Activated CD8-positive, alpha-beta memory T cell treated with anti-CD3 and anti-CD28 coated beads, Interleukin-2, amount 50 U/mL, for 24 hours (primary cell): Measurements from ENCODE around the gene YES1.
"Not testable (repeated sequence)": the region's sequence is repeated elsewhere in the genome, so short reads cannot be mapped to it uniquely, and the experiment has no call there.

ENCODE experiments used
- DNase-seq: peaks from one replicate; pipeline ENCODE4 v3.0.0-alpha.2; 2020; ENCODE audit errors: extremely low read depth

Gene YES1

DNA sequence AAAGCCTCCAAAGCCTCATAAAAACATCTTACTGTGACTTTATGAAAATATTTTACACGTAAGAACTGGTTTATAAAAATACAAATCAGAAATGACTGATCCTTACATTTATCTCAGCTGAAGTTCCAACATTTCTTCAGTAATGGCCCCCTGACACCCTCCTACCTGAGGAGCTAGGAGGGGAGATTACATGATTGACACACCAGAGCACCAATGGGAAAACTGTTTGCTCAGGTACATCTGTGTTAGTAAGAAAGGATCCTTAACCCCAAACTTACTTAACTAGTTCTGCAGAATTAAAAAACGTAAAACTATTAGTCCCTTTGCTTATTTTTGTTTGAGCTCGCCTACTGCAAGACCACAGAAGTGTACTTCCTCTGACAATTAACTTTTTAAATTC, 126.6 kb downstream of the YES1 start:
- no peak for DNase-seq

DNA sequence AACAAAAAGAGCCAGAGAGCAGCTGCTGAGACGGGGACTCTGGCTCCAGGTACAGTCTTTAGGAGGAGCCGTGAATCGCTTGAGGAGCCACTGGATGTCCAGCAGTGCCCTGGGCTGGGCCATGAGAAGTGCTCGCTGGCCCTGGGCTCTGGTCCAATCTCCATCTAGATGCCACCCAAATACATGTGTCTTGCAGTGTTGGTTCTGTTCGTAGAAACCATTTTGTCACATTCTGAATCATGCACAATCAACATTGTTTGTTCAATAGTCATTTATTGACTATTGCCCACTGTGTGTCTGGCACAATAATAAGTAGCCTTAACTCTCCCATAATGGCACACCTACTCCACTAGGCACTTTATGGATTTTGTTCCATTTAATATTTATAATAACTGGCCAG, 128.5 kb downstream of the YES1 start:
- DNase-seq, result no peak

DNA sequence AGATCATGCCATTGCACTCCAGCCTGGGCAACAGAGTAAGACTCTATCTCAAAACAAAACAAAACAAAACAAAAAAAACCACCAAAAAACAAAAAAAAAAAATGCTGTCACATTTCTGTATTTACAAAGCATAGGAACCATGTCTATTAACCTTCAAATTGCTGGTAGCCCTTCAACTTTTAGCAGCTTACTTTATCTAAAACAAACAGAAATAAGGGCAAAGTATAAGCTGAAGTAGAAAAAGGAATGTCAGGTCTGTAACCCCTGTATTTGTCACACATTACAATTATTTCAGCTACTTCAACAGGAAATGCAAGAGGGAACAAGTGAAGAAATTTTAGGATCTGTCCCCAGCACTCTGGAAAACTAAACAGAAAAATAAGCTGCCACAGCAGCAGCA, 129.2 kb downstream of the YES1 start:
- no peak for DNase-seq

DNA sequence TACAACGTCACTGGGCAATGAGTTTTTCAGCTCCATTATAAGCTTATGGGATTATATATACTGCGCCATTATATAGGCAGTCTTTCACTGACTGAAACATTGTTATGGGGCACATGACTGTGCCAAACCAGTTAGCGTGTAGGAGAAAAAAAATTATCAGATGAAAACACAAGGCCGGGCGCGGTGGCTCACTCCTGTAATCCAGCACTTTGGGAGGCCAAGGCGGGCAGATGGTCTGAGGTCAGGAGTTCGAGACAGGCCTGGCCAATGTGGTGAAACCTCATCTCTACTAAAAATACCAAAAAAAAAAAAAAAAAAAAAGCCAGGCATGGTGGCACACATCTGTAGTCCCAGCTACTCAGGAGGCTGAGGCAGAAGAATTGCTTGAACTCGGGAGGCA, 129.6 kb downstream of the YES1 start:
- DNase-seq, result not testable (repeated sequence)

DNA sequence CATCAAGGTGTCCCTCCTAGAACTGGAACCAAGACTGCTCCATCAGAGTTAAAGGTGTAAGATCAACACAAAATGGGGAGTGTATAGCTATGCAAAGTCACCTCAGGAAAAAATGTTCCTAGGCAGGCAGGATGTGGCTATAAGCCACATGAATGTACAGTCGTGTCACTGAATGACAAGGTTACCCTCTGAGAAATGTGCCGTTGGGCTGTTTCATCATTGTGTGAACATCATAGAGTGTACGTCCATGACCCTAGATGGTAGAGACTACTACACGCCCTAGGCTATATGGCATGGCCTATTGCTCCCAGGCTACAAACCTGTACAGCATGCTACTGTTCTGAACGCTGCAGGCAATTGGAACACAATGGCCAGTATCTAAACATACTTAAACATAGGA, 130.1 kb downstream of the YES1 start:
- DNase-seq, result no peak

DNA sequence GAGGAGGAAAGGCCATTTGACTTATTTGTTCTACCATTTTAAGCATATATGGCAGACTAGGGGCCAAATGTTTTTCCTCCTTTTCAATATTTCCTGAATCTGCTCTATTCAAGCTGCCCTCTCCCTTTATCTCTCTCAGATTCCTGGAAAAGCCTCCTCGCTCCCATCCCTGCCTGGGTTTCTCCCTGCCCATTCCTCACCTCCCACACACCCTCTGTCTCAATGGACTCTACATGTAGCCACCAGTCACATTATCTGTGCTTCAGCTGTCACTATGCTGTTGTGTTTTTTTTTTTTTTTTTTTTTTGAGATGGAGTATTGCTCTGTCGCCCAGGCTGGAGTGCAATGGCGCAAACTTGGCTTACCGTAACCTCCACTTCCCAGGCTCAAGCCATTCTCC, 131.7 kb downstream of the YES1 start:
- no peak for DNase-seq

DNA sequence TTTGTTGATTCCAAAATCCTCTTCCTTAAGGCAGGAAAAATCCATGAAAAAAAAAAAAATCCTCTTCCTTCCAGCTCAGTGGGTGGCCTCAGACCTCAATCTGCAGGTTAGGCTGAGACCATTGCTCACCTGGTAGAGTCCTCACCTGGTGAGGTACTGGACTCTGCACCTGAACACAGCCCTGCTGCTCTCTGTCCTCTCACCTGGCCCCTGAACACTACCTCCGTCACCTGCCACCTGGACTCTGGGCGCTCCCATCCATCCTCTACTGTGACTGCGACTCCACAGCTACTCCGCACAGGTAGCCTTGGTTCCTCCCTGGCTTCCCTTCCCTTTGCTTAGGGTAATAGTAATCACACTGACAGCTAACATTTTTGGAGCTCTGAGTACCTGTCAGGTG, 132.5 kb downstream of the YES1 start:
- DNase-seq, result no peak

DNA sequence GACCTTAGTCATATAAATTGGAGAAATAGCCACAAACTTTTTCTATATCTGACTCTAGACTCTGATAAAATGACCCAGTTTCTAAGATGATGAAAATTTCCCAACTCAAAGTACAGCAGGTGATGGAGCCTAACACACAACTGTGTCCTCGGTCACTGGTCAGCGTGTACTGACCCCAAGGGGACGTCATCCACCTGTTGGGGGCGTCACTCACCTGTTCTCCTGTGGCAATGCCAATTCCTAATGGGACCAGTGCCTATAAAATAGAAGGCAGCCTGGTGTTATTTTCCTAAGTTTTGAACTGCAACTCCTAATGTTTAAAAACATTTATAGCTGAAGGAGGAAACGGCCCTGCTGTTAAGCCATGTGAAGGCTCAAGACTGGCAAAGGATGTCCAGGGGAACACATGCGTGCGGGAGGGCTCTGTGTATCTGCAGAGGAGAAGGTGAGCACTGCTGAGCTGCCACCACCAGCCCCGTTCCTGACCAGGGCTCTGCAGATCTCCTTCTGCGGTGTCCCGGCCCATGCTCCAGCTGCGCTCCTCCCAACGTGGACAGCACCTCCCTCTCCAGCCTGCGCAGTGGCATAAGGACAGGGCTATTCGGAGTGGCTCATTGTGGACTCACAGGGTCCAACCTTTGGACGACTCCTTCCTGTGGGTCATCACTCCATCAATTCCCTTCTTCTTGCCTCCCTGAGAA, 133.4 kb downstream of the YES1 start:
- DNase-seq, result no peak

DNA sequence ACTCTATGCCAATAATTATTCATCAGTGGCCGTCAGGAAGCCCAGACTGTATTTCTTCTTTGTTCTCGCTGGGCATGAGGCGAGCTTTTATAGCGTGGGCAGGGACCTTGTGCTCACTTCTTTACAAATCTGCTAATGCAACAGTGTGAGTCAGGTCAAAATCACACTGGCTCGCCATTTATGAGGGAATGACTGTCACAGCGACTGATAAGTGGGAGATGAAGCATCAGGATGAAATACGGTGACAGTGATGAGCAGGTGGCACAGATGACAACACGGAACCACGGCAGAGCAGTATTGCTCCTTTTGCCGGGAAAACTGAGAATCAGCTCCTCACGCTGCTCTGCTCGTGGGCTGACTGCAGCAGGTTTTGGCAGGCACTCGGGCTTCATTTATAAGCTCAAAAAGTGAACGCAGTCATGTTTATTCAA, 134.1 kb downstream of the YES1 start:
- no peak for DNase-seq

DNA sequence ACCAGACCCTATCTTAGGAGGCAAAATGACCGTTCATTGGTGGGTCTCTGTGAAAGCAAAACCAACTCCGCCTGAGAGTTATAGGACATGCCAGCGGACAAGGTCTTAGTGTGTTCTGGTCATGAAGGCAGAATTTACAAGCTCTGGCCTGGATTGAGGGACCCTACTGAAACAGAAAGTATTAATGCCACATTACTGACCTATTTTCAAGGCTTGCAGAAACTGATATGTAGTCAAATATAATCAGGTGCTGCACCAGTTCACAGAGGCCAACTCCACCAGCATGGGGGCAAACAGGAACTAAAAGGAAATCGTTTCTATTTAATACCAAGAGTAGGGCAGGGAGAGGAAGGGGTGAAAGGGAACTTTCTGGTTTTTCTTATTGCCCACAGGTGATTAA, 134.9 kb downstream of the YES1 start:
- no peak for DNase-seq

DNA sequence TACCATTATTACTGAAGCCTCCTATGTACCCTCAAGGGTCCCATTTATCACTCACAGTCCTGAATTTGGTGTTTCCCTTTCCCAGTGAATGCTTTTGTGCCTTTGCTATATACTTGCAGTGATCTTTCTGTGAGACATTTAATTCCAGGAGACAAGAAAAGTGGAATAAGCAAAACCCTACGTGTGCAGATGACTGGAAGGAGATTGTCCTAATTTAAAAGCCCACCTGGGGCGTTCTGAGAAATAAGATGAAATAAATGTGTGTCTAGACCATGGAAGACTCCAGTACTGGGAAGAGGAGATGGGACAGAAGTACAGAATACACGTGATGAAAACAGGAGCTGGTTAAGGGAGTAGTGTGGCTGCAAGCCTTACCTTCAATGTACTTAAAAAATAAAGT, 135.3 kb downstream of the YES1 start:
- no peak for DNase-seq

DNA sequence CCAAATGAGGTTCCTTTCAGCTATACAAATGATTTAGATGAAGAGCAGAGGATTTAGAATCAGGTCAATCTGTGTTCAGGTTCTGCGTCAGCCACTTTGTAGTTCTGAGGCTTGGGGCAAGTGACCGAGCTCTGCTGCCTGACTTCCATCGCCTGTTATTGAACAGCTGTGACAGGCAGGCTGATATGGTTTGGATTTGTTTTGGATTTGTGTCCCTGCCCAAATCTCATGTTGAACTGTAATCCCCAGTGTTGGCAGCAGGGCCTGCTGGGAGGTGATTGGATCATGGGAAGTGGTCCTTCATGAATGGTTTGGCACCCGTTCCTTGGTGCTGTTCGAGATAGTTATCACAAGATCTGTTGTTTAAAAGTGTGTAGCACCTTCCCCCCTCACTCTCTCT, 136.0 kb downstream of the YES1 start:
- no peak for DNase-seq

DNA sequence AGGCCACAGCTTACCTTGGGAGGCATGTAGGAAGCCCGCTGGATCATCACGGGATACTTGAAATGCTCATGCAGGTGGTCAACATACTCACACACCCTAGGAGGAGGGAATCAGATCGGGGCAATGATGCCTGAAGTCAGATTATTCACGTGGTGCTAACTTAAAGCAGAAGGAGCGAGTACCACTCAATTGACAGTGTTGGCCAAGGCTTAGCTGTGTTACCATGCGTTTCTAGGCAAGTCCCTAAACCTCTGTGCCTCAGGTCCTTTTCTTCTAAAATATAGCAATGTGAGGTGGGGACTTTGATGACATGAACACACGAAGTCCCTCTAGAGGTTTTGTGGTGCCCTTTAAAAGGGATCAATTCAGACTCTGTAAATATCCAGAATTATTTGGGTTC, 136.7 kb downstream of the YES1 start:
- no peak for DNase-seq

DNA sequence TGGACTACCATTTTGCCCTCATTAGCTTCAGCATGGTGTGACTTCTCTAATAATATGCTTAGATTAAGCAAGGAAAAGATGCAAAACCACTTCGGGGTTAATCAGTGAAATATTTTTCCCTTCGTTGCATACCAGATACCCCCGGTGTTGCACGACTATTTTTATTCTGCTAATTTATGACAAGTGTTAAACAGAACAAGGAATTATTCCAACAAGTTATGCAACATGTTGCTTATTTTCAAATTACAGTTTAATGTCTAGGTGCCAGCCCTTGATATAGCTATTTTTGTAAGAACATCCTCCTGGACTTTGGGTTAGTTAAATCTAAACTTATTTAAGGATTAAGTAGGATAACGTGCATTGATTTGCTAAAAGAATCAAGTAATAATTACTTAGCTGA, 138.3 kb downstream of the YES1 start:
- no peak for DNase-seq

DNA sequence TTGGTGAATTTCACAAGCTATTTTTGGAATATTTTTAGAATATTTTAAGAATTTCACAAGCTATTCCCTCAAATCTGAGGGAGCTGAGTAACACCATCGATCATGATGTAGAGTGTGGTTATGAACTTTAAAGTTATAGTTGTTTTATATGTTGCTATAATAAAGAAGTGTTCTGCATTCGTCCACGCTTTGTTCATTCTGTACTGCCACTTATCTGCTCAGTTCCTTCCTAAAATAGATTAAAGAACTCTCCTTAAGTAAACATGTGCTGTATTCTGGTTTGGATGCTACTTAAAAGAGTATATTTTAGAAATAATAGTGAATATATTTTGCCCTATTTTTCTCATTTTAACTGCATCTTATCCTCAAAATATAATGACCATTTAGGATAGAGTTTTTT, 138.7 kb downstream of the YES1 start:
- no peak for DNase-seq
